NOMO-1 (cell line): ENCODE results near the gene LAPTM5.

Source experiments
- DNase-seq, 2 experiments: peaks; one replicate each; lab custom pipeline; 2025; ENCODE audit not compliant: unreplicated experiment in 2 of 2; lab: John Stamatoyannopoulos, UW

Gene LAPTM5

DNA sequence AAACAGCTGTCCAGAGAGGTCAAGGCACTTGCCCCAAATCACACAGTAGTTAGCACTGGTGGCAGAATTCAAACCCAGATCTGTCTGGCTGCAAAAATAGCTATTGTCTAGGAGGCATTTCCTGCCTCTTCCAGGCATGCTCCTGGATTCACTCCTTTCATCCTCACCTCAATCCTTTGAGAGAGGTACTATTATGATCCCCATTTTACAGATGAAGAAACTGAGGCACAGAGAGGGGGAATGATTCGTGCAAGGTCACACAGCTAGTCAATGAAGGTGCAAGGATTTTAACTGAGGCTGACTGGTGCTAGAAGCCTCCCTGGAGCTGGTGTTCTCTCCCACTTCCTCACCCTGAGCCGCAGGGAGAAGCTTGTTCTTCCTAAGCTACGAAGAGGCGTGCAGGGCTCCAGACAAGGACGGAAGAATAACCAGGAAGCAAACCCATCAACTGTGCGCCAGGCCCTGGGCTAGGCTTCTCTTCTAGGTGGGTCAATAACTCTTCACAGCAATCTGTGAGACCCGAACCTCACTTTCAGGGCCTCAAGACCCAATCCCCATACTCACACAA is 631 bp upstream of the LAPTM5 start:
- no peak for DNase-seq

DNA sequence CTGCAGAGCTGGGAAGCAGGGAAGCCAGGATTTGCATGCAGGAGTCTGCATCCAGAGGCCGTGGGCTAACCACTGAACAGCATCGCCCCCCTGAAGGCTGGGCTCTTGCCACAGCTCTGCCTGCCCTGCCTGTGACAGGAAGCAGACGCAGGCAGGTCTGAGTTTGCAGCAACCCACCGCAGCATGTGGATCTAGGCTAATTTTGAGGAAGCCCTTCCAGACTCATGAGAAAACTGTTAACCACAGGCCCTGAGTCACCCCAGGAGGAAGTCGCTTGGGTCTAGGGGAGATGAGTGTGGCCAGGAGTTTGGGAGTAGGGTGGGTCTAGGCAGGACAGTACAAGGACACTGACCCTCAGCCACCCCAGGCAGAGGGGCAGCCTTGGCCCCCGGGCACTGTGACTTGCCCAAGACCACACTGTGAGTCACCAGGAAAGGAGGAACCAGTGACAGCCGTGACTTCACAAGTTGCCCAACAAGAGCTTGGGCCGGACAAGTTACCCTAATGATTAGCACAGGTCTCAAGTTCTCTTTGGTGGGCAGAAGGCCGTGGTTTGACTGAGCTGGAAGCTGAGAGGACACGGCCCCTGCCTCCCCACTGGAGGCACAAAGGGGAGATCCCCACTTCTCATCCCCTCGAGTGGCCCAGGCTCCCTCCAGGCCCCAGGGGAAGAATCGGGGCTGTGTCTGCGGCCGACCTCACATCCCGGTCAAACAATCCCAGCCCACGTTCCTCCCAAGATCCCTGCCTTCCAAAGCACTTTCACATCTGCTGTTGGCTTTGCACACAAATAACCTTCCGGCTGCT is 826 bp downstream of the LAPTM5 start:
- DNase-seq = peak; percentile 99 to 100

DNA sequence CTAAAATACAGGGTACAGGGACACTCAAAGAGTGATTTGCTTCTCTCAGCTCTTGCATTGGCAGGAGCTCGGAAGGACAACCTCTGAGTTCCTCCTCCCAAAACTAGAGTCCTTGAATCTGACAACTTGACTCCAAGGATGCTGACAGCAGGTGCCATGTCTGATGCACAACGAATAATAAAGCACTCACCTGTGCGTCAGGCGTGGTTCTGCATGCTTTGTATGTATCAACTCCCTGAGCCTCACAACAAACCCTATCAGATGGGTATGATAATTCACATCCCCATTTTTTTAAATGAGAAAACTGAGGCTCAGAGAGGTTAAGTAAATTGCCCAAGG is 1.4 kb downstream of the LAPTM5 start:
- DNase-seq = peak in 1 of 2 experiments; percentile 15

DNA sequence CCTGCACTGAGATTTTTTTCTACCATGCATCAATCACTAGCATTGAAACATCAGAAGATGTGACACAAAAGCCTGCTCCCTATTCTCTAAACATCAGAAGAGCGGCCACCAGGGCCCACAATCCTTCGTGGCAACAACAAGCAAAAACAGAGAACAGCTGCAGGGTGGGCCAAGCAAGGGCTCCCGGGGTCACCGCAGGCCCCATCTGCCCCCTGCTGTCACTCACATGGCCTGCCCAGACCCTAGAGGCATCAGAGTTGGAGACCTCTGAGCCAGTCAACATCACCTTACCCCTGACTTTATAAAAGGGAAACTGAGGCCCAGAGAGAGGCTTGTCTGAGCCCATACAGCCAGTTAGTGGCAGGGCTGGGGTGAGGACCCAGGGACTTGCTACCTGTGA is 1.8 kb downstream of the LAPTM5 start:
- DNase-seq = no peak

DNA sequence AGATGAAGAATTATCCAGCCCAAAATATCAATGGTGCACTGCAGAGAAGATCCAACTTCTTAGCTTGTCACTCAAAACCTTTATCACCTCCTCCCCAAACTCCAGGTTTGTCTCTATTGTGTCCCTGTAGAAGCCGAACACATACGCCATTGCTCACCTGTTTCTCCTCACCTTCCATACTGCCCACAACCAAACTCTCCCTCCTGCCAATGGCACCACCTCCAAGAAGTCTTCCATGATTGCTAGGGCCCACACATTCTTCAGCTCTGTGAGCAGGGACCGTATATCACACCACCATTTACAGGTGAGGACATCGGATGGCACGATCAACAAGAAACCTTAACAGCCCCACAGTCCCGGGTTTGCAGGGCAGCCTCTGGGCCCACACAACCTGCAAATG is 2.2 kb downstream of the LAPTM5 start:
- DNase-seq = no peak

DNA sequence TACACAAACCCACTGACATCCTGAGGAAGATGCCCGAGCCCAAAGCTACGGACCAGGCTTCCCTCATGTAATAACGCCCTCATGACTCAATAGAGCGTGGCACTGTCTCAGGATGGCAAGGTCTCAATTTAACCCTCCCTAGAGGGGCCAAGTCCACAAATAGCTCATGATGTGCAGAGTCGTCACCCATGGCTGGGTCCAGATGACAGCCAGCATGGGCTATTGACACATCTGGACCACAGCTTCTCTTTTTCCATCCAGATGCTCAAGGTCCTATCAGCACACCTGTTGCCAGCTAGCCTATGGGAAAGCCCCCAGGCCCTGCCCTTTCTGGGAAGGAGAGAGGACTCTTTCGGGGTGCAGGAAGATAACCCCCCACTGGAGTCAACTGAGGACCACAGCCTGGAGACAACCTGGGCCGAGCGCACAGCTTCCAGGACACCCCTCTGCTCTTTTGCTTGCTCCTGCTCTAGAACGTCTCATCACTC is 2.8 kb downstream of the LAPTM5 start:
- peak; percentile 18 to 26 for DNase-seq

DNA sequence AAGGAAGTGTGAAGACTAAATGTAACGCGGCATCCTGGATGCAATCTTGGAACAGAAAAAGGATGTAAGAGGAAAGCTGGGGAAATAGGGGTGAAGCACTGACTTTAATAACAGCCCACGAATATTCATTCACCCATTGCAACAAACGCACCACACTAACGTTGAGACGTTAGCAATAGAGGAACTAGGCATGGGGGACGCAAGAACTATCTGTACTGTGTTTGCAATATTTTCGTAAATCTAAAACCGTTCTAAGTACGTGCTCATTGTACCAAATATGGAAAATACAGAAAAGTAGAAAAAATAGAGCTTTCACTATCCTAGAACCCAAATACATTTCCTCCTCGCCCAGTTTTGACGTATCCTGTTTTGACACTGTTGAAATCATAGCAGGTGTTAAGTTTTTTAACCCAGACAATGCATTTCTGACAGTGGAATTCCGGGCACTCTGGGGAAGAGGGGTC is 3.9 kb downstream of the LAPTM5 start:
- DNase-seq = peak; percentile 77 to 84

DNA sequence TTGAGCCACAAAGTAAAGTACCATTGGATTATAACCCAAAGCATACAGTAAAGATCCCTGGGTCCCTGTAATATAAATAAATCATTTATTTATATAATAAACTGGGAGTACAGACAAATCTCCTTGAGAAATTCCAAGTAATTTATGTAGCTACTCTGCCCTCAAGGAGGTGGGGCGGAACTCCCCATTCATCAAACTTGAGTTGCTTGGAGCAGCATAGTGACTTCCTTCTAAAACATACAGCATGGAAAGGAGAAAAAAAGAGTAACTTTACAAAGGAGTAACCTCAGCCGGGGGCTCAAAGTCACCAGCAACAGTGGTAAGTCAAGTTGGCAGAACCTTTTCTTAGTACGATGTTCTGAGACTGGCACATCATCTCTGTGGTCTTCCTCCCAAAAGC is 4.5 kb downstream of the LAPTM5 start:
- DNase-seq = no peak

DNA sequence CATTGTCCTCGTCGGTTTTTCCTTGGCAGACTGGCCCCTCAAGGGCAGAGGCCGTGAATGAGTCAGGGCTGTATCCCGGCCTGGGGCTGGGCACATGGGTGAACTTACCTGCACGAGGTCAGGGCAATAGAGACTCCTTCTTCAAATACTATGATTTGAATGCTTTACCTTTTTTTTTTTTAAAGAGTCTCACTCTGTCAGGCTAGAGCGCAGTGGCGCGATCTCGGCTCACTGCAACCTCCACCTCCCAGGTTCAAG is 5.0 kb downstream of the LAPTM5 start:
- no peak for DNase-seq

DNA sequence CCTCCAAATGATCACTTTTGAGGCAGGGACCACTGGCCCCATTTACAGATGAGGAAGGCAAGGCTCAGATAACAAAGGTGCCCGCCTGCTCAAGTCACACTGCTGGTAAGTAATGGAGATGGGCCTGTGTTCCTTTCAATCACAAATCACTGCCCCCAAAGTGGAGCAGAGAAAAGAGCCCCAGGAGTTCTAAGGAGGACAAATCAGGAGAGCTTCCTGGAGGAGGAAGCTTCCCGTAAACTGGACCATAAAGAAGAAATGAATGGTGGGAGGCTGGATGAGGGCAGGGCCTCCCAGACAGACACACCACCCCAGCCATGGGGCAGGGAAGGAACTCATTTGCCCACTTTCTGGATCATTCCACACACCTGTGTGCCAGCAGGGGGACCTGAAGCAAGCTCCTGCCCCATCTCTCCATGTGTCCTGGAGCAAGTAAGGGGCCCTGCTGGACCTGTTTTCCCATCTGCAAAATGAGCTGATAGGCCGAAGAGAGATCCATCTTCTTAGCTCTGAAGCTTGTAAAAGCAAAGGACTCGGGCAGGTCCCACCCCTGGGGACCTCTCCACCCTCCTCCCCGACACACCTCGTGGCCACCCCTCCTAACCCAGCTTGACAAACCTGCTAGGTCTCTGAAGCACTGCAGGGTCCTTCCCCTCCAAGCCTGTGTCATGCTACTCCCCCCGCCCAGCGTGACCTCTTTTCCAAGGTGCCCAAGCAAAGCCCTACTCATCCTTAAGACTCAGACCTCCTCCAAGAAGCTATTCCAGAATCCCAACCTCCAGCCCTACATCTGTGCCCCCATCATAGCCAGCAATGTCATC is 5.5 kb downstream of the LAPTM5 start:
- no peak for DNase-seq

DNA sequence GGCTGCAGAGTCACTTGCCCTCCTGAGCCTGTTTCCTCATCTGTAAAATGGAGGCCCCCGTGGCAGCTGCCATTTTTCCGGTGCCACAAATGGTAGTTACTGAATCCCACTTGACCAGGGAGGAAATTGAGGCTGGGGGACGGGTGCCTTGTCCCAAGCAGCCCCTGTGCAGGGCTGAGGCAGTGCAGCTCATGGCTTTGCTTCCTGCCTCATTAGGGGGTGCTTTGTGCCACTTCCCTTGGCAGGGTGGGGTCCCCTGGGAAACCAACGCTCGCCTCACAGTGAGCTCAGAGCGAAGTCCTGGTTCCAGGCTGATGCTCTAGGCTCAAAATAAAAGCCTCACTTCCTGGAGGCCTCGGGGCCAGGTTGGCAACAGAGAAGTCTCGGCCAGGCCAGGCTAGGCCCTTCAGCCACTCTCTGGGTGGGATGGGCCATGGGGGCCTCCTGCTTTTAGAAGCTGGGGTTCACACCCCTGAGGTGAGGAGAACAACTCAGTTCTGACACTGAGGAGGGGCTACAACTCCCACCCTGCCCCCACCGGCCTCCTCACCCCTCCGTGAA is 6.8 kb downstream of the LAPTM5 start:
- no peak for DNase-seq

DNA sequence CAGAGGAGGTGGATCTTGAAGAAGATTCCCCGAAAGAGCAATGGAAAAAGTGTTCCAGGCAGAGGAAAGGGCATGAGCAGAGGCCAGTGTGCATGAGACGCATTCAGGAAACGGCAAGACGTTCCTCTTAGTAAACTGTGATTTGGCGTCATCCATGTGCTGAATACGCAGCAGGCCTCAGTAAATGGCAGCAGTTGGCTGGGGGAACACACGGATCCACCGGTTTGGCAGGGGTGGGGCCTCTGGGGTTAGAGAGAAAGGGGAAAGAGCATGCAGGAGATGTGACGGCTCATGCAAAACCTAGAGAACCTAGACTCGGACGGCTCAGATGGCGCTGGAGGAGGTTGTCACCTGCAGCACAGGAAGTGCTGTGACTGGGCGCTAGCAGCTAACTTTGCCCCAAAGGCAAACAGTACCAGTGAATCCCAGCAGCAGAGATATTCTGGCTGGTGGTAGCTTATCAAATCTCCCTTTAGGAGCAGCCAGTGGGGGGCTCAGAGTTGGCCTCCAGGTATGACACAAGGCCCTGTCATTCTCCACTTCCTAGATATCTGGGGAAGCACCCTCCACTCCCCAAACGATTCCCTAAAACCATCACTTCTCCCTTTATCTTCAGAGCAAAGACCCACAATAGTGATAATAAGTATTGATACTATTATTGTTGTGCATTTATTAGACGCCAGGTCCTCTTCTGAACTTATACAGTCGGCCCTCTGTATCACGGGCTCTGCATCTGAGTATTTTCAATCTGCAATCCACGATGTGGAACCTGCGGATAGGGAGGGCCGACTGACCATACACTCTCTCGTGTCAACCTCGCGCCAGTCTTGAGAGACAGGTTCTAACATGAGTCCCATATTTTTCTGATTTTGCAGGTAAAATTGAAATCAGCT is 7.6 kb downstream of the LAPTM5 start:
- peak; percentile 21 to 24 for DNase-seq

DNA sequence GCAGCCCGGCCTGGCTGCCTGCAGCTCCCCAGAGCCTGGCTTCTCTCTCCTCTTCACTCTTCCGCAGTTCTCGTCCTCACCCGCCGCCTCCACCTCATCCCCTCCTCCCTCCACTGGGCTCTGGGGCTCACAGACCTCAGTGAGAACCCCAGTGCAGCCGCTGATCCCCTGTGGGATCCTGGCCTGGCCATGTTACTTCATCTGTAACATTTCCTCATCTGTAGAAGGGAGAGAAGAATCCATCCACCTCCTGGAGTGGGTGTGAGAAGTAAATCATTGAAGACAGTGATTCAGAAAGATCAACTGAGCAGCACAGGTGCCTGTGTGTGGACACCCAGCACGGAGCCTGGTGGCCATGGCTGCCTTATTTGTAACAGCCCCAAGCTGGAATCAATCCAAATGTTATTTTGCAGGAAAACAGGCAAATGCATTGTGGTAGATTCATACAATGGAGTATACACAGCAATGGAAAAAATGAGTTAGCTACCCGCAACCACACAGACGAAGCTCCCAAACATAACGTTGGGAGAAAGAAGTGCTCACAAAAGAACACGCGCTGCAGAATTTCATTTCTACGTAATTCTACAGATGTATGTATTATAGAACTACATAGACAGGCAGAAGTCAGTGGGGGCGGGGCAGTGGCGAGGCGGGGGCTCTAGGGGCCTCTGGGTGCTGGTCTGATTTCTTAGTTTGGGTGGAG is 8.7 kb downstream of the LAPTM5 start:
- DNase-seq = peak in 1 of 2 experiments; percentile 23

DNA sequence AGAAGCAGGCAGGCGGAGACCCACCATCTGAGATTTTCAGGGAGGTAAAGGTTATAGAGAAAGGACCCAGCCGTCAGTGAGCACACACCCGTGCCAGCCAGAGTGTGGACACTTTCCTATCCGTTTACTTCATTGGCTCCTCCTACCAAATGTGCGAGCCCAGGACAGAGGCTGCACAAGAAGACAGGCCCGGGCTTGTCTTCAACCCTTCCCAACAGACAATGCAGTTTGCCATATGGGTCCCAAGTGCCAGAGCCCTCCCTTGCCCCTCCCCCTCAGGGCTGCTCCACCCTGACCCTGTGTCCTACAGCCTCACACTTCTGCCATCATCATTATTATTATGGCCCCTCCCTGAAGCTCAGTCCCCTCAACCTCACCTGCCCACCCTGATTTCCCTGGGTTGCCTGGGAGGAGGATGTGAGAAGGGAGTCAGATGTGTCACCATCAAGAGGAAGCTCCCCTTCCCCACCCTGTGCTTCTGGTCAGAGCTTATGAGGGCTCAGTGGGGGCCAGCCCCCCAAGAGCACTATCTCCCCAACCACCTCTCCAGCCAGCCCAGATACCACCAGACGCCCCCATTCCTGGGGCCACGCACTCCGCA is 9.4 kb downstream of the LAPTM5 start:
- peak; percentile 76 to 82 for DNase-seq

DNA sequence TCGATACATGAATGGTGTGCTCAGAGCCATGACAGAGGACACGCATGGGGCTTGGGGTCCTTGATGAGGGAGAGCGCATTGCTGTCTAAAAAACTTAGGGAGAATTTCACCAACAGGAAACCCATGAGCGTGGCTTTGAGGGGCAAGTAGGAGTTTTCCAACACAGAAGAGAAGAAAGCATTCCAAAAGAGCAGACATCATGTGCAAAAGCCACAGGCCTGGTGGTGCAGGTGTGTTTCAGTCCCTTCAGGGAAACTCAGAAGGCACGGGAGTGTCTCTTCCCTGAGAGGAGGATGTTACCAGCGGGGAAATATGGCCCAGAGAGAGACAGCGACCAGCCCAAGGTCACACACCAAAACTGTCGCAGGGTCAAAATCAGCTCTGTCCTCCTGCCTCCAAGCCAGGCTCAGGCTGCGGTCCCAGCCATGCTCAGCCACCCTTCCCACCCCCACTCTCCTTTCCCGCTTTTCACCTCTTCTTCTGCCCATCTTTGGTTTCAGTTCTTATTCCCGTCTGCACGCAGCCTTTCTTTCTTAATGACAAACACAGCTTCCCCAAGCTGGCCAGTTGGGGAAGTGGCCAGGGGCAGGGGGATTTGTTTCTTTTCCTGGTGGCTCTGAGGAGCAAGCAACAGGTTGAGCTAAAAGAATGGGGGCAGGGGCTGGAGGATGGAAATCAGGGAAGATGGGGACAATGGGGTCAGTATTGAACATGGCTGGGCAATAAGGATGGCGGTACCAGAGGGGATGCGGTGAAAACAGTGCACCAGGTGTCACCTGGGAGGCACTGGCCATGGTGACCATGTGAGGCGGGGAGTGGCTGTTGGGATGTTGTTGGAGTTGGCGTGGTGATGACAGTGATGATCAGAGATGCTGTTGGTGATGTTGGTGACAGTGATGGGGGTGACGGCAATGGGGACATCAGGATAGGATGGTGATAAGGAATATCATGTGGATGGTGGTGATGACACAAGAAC is 10.3 kb downstream of the LAPTM5 start:
- peak; percentile 47 for DNase-seq

DNA sequence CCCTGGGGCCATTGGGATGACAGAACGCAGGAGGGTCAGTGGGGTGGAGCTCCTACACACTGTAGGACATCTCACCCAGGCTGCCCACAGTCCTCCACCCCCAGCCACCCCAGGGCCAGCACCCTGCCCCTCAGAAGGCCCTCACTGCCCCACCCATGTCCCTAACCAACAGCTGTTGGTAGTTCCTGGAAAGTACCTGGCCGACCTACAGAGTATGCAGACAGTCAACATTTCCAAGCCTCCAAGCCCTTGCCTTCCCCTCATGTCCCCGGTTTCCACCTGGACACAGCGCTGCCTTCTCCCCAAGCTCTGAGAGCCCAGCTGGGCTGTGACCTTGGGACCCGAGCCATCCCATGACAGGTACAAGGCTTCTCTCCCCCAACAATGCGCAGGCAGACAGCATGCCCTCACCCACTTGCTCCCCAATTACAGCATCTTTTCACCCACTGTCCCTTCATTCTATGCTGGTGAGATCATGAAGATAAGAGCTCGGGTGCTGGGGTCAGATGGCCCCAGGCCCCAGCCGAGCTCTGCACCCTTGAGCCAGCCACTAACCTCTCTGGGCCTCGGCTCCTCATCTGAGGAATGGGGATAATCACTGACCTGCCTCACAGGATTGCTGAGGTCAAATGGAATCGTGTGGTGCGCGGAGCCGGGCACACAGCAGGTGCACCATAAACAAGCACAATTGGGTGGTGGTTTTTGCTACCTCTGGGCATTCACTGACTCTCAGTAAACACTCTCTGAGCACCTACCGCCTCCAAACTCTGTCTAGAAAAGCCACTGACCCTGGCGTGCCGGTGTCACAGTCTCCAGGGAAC is 11.2 kb downstream of the LAPTM5 start:
- no peak for DNase-seq

DNA sequence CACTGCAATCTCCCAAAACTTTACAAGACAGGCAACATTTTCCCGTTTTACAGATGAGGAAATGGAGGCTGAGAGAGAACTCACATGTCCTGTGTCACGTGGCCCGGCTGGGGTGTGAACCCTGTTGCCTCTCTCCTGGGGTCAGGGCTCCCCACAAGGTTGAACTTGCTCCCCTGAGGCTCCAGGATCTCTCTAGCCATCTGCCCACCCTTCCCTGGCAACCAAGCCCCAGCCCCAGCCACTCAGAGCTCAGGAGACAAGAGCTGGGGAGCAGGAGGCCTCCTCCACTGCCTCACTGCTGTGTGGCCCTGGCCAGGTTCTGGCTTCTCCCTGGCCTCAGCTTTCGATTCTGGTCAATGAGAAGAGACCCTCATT is 11.8 kb downstream of the LAPTM5 start:
- DNase-seq = no peak
